Measurements from ENCODE around the gene DOLK. TPM values are rescaled to one million over a fixed set of nuclear protein-coding genes. Genes with fewer than 3 reads are reported as not detected.

DOLK gene
- total and polyA plus RNA-seq, 10 of the 15 experiments (the other 5 are each of a cell fraction or from before 2014, with no cell fraction given), result 1.9 to 18.2 (median 9.1) TPM

DNA sequence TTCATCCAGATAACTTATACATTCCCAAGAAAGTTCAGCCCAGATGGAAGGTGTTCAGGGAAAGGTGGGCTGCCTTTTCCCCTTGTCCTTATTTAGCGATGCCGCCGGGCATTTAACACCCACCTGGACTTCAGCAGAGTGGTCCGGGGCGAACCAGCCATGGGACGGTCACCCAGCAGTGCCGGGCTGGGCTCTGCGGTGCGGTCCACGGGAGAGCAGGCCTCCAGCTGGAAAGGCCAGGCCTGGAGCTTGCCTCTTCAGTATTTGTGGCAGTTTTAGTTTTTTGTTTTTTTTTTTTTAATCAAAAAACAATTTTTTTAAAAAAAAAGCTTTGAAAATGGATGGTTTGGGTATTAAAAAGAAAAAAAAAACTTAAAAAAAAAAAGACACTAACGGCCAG, 30.7 kb downstream of the DOLK start:
- no peaks in the 10 kb centered on the region for H3K27me3 ChIP-seq (replicated peaks in 1 of 2; ENCODE audit: control insufficient read depth in 2 of 2, insufficient read depth in 2 of 2, low read length in 1 of 2)
- no peak for DNase-seq (ENCODE audit: low read depth, low spot score)
- H3K4me3 ChIP-seq, result no peak overlapping the region
- H3K9me3 ChIP-seq (replicated peaks; ENCODE audit: control insufficient read depth, insufficient read depth, low read length), result no peaks in the 10 kb centered on the region
- POLR2A ChIA-PET, result no interaction called here
- TF ChIP-seq, protein P1, sequence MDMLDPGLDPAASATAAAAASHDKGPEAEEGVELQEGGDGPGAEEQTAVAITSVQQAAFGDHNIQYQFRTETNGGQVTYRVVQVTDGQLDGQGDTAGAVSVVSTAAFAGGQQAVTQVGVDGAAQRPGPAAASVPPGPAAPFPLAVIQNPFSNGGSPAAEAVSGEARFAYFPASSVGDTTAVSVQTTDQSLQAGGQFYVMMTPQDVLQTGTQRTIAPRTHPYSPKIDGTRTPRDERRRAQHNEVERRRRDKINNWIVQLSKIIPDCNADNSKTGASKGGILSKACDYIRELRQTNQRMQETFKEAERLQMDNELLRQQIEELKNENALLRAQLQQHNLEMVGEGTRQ (IDR thresholded peaks at IDR 0.05; ENCODE audit: borderline replicate concordance, low read depth, low read length), result no peak
- TF ChIP-seq MYB (IDR thresholded peaks at IDR 0.05; ENCODE audit: borderline replicate concordance, low read depth, low read length), result no peak
- TF ChIP-seq IRF4 (IDR thresholded peaks at IDR 0.05; ENCODE audit: low read depth, low read length), result no peak
- TF ChIP-seq, protein P2, sequence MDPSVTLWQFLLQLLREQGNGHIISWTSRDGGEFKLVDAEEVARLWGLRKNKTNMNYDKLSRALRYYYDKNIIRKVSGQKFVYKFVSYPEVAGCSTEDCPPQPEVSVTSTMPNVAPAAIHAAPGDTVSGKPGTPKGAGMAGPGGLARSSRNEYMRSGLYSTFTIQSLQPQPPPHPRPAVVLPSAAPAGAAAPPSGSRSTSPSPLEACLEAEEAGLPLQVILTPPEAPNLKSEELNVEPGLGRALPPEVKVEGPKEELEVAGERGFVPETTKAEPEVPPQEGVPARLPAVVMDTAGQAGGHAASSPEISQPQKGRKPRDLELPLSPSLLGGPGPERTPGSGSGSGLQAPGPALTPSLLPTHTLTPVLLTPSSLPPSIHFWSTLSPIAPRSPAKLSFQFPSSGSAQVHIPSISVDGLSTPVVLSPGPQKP (IDR thresholded peaks at IDR 0.05; ENCODE audit: low read depth, low read length), result no peak
- no peak for TF ChIP-seq SUZ12 (IDR thresholded peaks at IDR 0.05; ENCODE audit: unreplicated experiment)
- H3K27ac ChIP-seq (ENCODE audit: control insufficient read depth, insufficient read depth), result no peak overlapping the region
- CTCF ChIA-PET, result no interaction called here
- intact Hi-C loops (cut with micrococcal nuclease; ENCODE audit: unreplicated experiment), result no loop called here
- H3K36me3 ChIP-seq (ENCODE audit: control insufficient read depth in 2 of 2, insufficient read depth in 2 of 2, low read length in 1 of 2), result peaks cover 3 to 8% of the 10 kb centered on the region in 2 experiments; a peak in 3 of 4 replicates
- H3K4me2 ChIP-seq (ENCODE audit: control insufficient read depth, insufficient read depth), result no peak overlapping the region
- no peaks in the 10 kb centered on the region for H3K4me1 ChIP-seq (ENCODE audit: control insufficient read depth, insufficient read depth, low read length)
- no TSS peak for BruUV-seq (replicated peaks)
- SMC1A ChIA-PET (ENCODE audit: uncharacterized antibody, unreplicated experiment), result no interaction called here
- no peak for ATAC-seq
- in situ Hi-C loops (cut with MboI), result no loop called here
- WGBS (ENCODE audit: insufficient coverage, insufficient replicate concordance, low lambda C conversion rate, missing lambda C conversion rate), result 95% methylated on average over 11 of the region's 11 CpGs
- no peak for FAIRE-seq
- no peaks in the 10 kb centered on the region for H3K79me2 ChIP-seq (ENCODE audit: control insufficient read depth, insufficient read depth, low read length)
- H2AFZ ChIP-seq (ENCODE audit: control insufficient read depth, low read depth, low read length), result no peak overlapping the region
- no peak overlapping the region for H3K9ac ChIP-seq (ENCODE audit: control insufficient read depth, insufficient read depth, low read length)
- no peaks in the 10 kb centered on the region for H4K20me1 ChIP-seq (ENCODE audit: control insufficient read depth, insufficient read depth)
- RAD21 ChIA-PET (ENCODE audit: unreplicated experiment), result no interaction called here

DNA sequence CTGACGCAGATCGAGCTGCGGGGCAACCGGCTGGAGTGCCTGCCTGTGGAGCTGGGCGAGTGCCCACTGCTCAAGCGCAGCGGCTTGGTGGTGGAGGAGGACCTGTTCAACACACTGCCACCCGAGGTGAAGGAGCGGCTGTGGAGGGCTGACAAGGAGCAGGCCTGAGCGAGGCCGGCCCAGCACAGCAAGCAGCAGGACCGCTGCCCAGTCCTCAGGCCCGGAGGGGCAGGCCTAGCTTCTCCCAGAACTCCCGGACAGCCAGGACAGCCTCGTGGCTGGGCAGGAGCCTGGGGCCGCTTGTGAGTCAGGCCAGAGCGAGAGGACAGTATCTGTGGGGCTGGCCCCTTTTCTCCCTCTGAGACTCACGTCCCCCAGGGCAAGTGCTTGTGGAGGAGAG, 31.2 kb downstream of the DOLK start:
- H3K9me3 ChIP-seq (replicated peaks; ENCODE audit: control insufficient read depth, insufficient read depth, low read length), result no peaks in the 10 kb centered on the region
- H3K36me3 ChIP-seq (ENCODE audit: control insufficient read depth in 2 of 2, insufficient read depth in 2 of 2, low read length in 1 of 2), result peaks cover 3 to 8% of the 10 kb centered on the region in 2 experiments; a peak in 3 of 4 replicates
- BruUV-seq (replicated peaks), result no TSS peak
- ChIA-PET POLR2A (no interaction called here), CTCF (no interaction called here), SMC1A (ENCODE audit: uncharacterized antibody, unreplicated experiment) (no interaction called here), RAD21 (ENCODE audit: unreplicated experiment) (no interaction called here)
- H3K4me2 ChIP-seq (ENCODE audit: control insufficient read depth, insufficient read depth), result no peak overlapping the region
- DNase-seq (ENCODE audit: low read depth, low spot score) (no peak), ATAC-seq (no peak), FAIRE-seq (no peak)
- H3K27me3 ChIP-seq (replicated peaks in 1 of 2; ENCODE audit: control insufficient read depth in 2 of 2, insufficient read depth in 2 of 2, low read length in 1 of 2), result no peaks in the 10 kb centered on the region
- in situ Hi-C loops (cut with MboI) (no loop called here), intact Hi-C loops (cut with micrococcal nuclease; ENCODE audit: unreplicated experiment) (no loop called here)
- no peaks in the 10 kb centered on the region for H4K20me1 ChIP-seq (ENCODE audit: control insufficient read depth, insufficient read depth)
- 96% methylated on average over 18 of the region's 18 CpGs for WGBS (ENCODE audit: insufficient coverage, insufficient replicate concordance, low lambda C conversion rate, missing lambda C conversion rate)
- no peak overlapping the region for H3K4me3 ChIP-seq
- no peak overlapping the region for H3K9ac ChIP-seq (ENCODE audit: control insufficient read depth, insufficient read depth, low read length)
- no peaks in the 10 kb centered on the region for H3K79me2 ChIP-seq (ENCODE audit: control insufficient read depth, insufficient read depth, low read length)
- no peak overlapping the region for H2AFZ ChIP-seq (ENCODE audit: control insufficient read depth, low read depth, low read length)
- H3K4me1 ChIP-seq (ENCODE audit: control insufficient read depth, insufficient read depth, low read length), result no peaks in the 10 kb centered on the region
- H3K27ac ChIP-seq (ENCODE audit: control insufficient read depth, insufficient read depth), result no peak overlapping the region
- TF ChIP-seq HDAC2 (IDR thresholded peaks at IDR 0.05), result no peak
- no peak for TF ChIP-seq CEBPB (IDR thresholded peaks at IDR 0.05; ENCODE audit: borderline replicate concordance in 1 of 2, low read depth in 2 of 2, low read length in 2 of 2)
- TF ChIP-seq TCF7 (IDR thresholded peaks at IDR 0.05; ENCODE audit: borderline replicate concordance), result no peak
- no peak for TF ChIP-seq POLR2AphosphoS5 (IDR thresholded peaks at IDR 0.05; ENCODE audit: low read length)
- no peak for TF ChIP-seq HSF1 (IDR thresholded peaks at IDR 0.05; ENCODE audit: low read depth, low read length)
- no peak for TF ChIP-seq EGR1 (IDR thresholded peaks at IDR 0.05; ENCODE audit: borderline replicate concordance in 1 of 2, low read depth in 2 of 2, low read length in 2 of 2)
- TF ChIP-seq SKIL (IDR thresholded peaks at IDR 0.05; ENCODE audit: low read depth, poor library complexity, severe bottlenecking), result no peak
